ENCODE measurements around the gene CBFA2T2.

Gene CBFA2T2

GRCh38 chr20:33555755-33556154 lies 65.9 kb downstream of the CBFA2T2 start:
- Histone ChIP-seq H3K9me2 (replicated peaks; ENCODE audit: low read depth, low read length) (no peaks in the 10 kb centered on the region), H3K4me2 (ENCODE audit: low read depth, low read length, poor library complexity, severe bottlenecking) (peak overlapping the region; percentile 58), H3K4me3 (ENCODE audit: low read length, poor library complexity, severe bottlenecking) (peak overlapping the region; percentile 48), H3K79me2 (ENCODE audit: insufficient read depth, low read length) (no peaks in the 10 kb centered on the region), H3K9me3 (ENCODE audit: insufficient read depth, low read depth, low read length) (no peaks in the 10 kb centered on the region), H3K27me3 (ENCODE audit: insufficient read depth, low read length, poor library complexity, severe bottlenecking) (no peaks in the 10 kb centered on the region), H2AFZ (ENCODE audit: low read length) (no peak overlapping the region), H3K4me1 (ENCODE audit: insufficient read depth, low read length, poor library complexity, severe bottlenecking) (peaks cover 19% of the 10 kb centered on the region), H3K36me3 (ENCODE audit: insufficient read depth, low read length) (peaks cover 10% of the 10 kb centered on the region; the same call in 1 of the 2 replicates), H3F3A (ENCODE audit: low read depth) (0 out of 2 replicates have a peak, but pooled peaks cover 4% of the 10 kb centered on the region), H3K9ac (ENCODE audit: low read depth, low read length, poor library complexity, severe bottlenecking) (peak overlapping the region; percentile 39), H4K20me1 (ENCODE audit: insufficient read depth, low read length, poor library complexity, severe bottlenecking) (no peaks in the 10 kb centered on the region)
- TF ChIP-seq CTCF (conservative IDR thresholded peaks at IDR 0.05; ENCODE audit: low read length) (no peak), EZH2phosphoT487 (IDR thresholded peaks at IDR 0.05; ENCODE audit: borderline replicate concordance) (no peak)

DNA sequence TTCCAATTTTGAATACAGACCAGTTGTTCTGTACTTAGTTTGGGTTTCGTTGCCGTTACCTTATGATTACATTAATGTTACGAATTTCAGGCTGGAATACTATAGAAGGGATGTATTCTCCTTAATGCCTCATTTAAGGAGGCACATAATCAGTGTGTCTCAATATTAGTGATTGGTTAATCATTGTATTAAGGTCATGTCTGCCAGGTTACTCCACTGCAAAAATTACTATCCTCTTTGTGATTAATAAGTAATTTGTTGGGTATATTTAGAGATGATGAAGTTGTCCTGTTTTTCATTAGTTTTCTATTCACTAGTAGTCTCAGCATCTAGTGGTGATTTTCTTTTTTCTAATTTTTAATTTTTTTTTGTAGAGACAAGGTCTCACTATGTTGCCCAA lies 66.3 kb downstream of the CBFA2T2 start:
- H3K36me3 ChIP-seq (ENCODE audit: insufficient read depth, low read length), result peaks cover 7% of the 10 kb centered on the region; the same call in 1 of the 2 replicates
- no peaks in the 10 kb centered on the region for H3K79me2 ChIP-seq (ENCODE audit: insufficient read depth, low read length)
- peaks cover 19% of the 10 kb centered on the region for H3K4me1 ChIP-seq (ENCODE audit: insufficient read depth, low read length, poor library complexity, severe bottlenecking)
- no peak overlapping the region for H3K4me2 ChIP-seq (ENCODE audit: low read depth, low read length, poor library complexity, severe bottlenecking)
- TF ChIP-seq CTCF (conservative IDR thresholded peaks at IDR 0.05; ENCODE audit: low read length), result no peak
- TF ChIP-seq EZH2phosphoT487 (IDR thresholded peaks at IDR 0.05; ENCODE audit: borderline replicate concordance), result no peak
- H3K27me3 ChIP-seq (ENCODE audit: insufficient read depth, low read length, poor library complexity, severe bottlenecking), result no peaks in the 10 kb centered on the region
- no peaks in the 10 kb centered on the region for H3K9me3 ChIP-seq (ENCODE audit: insufficient read depth, low read depth, low read length)
- H3K9ac ChIP-seq (ENCODE audit: low read depth, low read length, poor library complexity, severe bottlenecking), result no peak overlapping the region
- H4K20me1 ChIP-seq (ENCODE audit: insufficient read depth, low read length, poor library complexity, severe bottlenecking), result no peaks in the 10 kb centered on the region
- H2AFZ ChIP-seq (ENCODE audit: low read length), result no peak overlapping the region
- H3K9me2 ChIP-seq (replicated peaks; ENCODE audit: low read depth, low read length), result no peaks in the 10 kb centered on the region
- H3K4me3 ChIP-seq (ENCODE audit: low read length, poor library complexity, severe bottlenecking), result no peak overlapping the region
- H3F3A ChIP-seq (ENCODE audit: low read depth), result 0 out of 2 replicates have a peak, but pooled peaks cover 4% of the 10 kb centered on the region

- no peak overlapping the region for H2AFZ ChIP-seq (ENCODE audit: low read length)
- peaks cover 19% of the 10 kb centered on the region for H3K4me1 ChIP-seq (ENCODE audit: insufficient read depth, low read length, poor library complexity, severe bottlenecking)
- H3K9me2 ChIP-seq (replicated peaks; ENCODE audit: low read depth, low read length), result no peaks in the 10 kb centered on the region
- TF ChIP-seq CTCF (conservative IDR thresholded peaks at IDR 0.05; ENCODE audit: low read length), result no peak
- no peak for TF ChIP-seq EZH2phosphoT487 (IDR thresholded peaks at IDR 0.05; ENCODE audit: borderline replicate concordance)
- no peaks in the 10 kb centered on the region for H4K20me1 ChIP-seq (ENCODE audit: insufficient read depth, low read length, poor library complexity, severe bottlenecking)
- H3F3A ChIP-seq (ENCODE audit: low read depth), result no peaks in the 10 kb centered on the region
- no peak overlapping the region for H3K4me2 ChIP-seq (ENCODE audit: low read depth, low read length, poor library complexity, severe bottlenecking)
- H3K36me3 ChIP-seq (ENCODE audit: insufficient read depth, low read length), result peaks cover 4% of the 10 kb centered on the region; the same call in 1 of the 2 replicates
- H3K27me3 ChIP-seq (ENCODE audit: insufficient read depth, low read length, poor library complexity, severe bottlenecking), result no peaks in the 10 kb centered on the region
- H3K9me3 ChIP-seq (ENCODE audit: insufficient read depth, low read depth, low read length), result no peaks in the 10 kb centered on the region
- H3K79me2 ChIP-seq (ENCODE audit: insufficient read depth, low read length), result no peaks in the 10 kb centered on the region
- H3K4me3 ChIP-seq (ENCODE audit: low read length, poor library complexity, severe bottlenecking), result no peak overlapping the region
- H3K9ac ChIP-seq (ENCODE audit: low read depth, low read length, poor library complexity, severe bottlenecking), result no peak overlapping the region
Measured at GRCh38 chr20:33558348-33559144, 68.7 kb downstream of the CBFA2T2 start.

All from Loucy (cell line).